Neural crest cell (in vitro differentiated cells): Measurements from ENCODE around the gene POM121C. TPM values are rescaled to one million over a fixed set of nuclear protein-coding genes. Genes with fewer than 3 reads are reported as not detected.

Experiments used
- total RNA-seq: library from RNA; stranded (reverse); gene quantifications from 2 replicates; pipeline ENCODE4 v1.2.1, GENCODE V29; 2021

Gene POM121C
- total RNA-seq, 1 donor from 2014 or later, result 70.8 TPM

Other genes with a start within 250 kb of the POM121C start
- 5.3 and 6.8 TPM in 2 replicates for gene TRIM73, start 90.7 kb downstream of the POM121C start, total RNA-seq
- gene SPDYE5, start 6.0 kb upstream of the POM121C start, total RNA-seq, result not detected in 2 replicates